HG02938 (cell line): ENCODE results near the gene NPIPA1.
"Not testable (repeated sequence)": the region's sequence is repeated elsewhere in the genome, so short reads cannot be mapped to it uniquely, and the experiment has no call there.

Experiments used
- ATAC-seq: cut with Tn5 transposase; IDR thresholded peaks from one replicate; pipeline ENCODE4 v1.9.1; 2021; ENCODE audit warnings: mild to moderate bottlenecking, moderate library complexity; ENCODE audit not compliant: unreplicated experiment

NPIPA1 gene

DNA sequence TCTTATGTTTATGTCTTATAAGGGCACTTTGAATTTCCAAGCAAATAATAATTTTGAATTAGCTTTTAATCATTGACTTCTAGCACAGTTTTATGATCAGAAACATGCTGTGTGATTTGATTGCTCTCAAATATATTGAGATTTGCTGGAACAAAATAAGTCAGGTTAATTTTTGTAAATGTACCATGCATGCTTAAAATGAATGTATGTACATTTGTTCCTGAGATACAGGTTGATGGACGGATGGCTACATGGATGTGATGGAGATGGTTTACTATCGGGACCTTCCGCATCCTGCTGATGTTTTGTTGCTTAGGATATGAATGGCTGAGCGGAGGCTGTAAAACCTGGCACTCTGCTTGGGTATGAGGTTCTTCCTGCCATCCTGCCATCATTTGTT lies at the start of gene NPIPA1:
Gene NPIPA1 (plus strand): TSS at position 301 of the 400 bp plus-strand sequence. CDS start 0 bp downstream, at position 301.
- not testable (repeated sequence) for ATAC-seq

DNA sequence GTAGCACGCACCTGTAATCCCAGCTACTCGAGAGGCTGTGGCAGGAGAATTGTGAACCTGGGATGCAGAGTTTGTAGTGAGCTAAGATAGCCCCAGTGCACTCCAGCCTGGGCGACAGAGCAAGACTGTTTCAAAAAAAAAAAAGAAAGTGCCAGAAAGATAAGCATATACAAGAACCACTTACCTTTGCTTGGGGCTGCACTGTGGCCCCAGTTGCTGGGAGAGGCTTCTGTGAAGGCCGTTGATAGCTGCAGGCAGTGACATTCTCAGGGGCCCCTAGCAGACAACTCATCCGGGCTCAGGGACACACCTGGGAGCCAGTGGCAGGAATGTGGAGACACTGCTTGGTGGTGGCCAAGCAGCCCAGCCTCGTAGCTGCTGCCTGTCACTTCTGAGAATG lies 45.1 kb upstream of the NPIPA1 start:
- ATAC-seq = not testable (repeated sequence)

DNA sequence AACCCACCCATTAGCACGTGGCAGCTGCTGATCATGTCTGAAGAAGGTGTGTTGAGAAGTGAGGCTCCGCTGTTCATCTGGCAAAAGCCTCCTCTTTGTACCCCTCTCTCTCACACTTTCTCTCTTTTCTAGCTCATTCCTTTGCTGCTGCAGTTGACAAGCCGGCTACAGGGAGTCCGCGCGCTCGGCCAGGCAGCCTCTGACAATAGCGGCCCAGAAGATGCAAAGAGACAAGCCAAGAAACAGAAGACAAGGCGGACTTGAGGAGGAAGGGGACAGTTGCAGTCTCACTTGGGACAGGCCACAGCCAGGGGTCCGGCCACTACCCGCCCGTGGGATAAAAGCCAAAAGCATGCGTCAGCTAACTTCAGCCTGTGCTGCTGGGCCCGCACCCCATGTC lies 41.9 kb upstream of the NPIPA1 start:
- not testable (repeated sequence) for ATAC-seq

GRCh38 chr16:14896023-14896422 lies 41.2 kb upstream of the NPIPA1 start:
- ATAC-seq = not testable (repeated sequence)

DNA sequence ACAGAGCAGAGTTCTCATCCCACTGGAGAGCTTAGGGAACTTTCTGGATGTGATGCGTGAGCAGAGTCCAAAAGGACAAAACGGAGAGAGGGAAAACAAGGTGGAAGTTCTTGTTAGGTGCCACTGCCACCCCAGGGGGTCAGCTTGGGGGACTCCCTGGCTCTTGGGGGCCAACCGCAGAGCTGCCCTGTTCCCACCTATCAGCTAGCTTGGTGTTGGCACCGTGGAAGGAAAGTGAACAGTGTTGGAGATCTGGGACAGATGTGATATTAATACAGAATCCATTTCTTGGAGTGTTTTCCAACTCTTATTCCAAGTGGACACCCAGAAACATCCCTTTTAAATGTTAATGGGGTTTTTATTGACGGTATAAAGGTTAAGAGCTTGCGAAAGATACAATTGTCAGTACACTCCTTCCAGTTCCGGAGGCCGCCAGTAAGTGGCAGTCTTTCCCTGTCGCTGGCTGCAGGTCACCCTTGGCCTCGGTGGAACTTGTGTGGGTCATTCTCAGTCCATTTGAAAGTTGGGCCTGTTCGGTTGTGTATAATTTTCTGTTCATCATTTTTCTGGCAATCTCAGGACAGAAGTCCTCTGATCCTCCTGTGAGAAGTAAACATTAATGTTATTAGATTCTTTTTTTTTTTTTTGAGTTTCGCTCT lies 40.1 kb upstream of the NPIPA1 start:
- ATAC-seq = not testable (repeated sequence)

DNA sequence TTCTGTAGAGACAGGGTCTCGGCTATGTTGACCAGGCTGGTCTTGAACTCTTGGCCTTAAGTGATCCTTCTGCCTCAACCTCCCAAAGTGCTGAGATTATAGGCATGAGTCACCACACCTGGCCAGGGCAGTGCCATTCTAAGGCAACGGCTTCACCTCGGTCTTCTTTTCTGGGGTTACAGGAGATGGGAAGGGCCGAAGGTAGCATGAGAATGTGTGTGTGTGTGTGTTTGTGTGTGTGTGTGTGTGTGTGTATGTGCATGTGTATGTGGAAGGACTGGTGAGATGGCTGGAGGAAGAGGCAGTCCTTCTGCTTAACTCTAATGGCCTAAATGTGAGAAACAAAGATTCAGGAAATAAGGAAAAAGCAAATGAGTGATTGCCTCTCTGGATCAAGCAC lies 39.1 kb upstream of the NPIPA1 start:
- ATAC-seq = not testable (repeated sequence)

GRCh38 chr16:14903191-14903957 lies 33.9 kb upstream of the NPIPA1 start:
- not testable (repeated sequence) for ATAC-seq

- not testable (repeated sequence) for ATAC-seq
These were observed 27.5 kb upstream of the NPIPA1 start for GRCh38 chr16:14909744-14910143.

DNA sequence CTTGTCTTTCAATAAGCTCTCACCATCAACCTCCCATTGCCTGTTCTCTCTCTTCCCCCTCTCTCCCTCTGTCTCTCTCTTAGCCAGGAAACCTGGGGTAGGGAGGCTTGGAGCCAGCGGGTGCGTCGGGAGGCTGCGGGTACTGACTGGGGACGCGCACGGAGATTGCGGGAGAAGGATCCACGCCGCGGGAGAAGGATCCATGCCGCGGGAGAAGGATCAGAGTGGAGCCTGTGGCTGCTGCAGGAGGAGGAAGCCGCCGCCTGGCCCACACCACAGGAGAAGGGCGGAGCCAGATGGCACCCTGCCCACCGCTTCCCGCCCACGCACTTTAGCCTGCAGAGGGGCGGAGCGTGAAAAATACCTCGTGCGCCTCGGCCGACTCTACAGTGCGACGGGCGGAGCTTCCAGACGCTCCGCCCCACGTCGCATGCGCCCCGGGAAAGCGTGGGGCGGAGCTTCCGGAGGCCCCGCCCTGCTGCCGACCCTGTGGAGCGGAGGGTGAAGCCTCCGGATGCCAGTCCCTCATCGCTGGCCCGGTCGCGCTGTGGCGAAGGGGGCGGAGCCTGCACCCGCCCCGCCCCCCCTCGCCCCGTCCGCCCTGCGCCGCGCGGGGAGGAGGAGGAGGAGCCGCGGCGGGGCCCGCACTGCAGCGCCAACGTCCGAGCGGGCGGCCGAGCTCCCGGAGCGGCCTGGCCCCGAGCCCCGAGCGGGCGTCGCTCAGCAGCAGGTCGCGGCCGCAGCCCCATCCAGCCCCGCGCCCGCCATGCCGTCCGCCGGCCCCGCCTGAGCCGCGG lies 26.2 kb upstream of the NPIPA1 start:
- not testable (repeated sequence) for ATAC-seq

- not testable (repeated sequence) for ATAC-seq
These were observed 25.3 kb upstream of the NPIPA1 start for GRCh38 chr16:14911954-14912353.

DNA sequence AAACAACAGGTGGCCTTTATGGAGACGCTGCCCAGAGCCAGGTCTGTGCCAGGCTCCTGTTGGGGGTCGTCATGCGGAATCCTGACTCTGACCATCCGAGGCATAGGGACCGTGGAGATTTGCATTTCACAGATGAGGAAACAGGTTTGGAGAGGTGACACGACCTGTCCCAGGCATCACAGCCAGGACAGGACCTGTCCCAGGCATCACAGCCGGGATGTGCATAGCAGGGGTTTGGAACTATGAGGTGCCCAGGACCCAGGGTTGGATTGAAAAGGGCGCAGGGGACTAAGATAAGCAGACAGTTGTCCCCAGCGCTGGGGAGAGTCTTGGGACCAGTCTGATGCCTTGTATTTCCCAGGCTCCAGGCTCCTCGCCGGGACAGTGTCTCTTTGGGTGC lies 24.7 kb upstream of the NPIPA1 start:
- not testable (repeated sequence) for ATAC-seq

- ATAC-seq = not testable (repeated sequence)
These were observed 18.7 kb upstream of the NPIPA1 start for GRCh38 chr16:14918504-14918903.

- ATAC-seq = not testable (repeated sequence)
These were observed 17.2 kb upstream of the NPIPA1 start for GRCh38 chr16:14919837-14920600.

GRCh38 chr16:14922285-14922684 lies 15.0 kb upstream of the NPIPA1 start:
- ATAC-seq = not testable (repeated sequence)

- not testable (repeated sequence) for ATAC-seq
These were observed 14.3 kb upstream of the NPIPA1 start for GRCh38 chr16:14922968-14923367.

DNA sequence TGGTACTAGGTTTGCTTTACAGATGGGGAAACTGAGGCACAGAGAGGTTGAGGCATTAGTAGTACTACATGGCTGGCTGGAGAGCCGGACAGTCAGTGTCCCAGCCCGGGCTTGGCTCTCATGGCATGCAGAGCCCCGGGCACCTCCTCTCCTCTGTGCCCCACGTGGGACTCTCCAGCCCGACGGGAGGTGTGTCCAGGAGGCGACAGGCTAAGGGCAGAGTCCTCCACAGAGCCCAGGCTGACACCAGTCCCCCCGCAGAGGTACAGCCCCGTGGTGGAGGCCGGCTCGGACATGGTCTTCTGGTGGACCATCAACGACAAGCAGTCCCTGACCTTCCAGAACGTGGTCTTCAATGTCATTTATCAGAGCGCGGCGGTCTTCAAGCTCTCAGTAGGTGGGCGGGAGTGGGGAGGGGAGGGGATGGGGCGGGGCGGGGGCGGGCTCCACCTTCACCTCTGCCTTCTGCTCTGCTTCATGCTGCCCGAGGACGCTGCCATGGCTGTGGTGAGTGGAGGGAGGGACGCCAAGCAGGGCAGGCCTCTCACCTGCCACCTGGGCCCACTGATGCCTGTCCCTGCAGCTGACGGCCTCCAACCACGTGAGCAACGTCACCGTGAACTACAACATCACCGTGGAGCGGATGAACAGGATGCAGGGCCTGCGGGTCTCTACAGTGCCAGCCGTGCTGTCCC lies 13.7 kb upstream of the NPIPA1 start:
- ATAC-seq = not testable (repeated sequence)

DNA sequence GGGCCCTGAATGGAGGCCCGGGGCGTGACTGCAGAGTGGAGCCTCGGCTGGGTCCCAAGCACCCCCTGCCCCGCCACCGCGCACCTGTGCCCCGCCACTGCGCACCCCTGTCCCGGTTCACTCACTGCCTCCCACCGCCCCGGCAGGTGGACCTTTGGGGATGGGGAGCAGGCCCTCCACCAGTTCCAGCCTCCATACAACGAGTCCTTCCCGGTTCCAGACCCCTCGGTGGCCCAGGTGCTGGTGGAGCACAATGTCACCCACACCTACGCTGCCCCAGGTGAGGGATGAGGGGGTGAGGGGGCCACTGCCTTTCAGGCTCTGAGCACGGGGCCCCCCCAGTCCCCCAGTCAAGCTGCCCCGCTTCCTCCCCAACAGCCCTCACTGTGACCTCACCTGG lies 12.9 kb upstream of the NPIPA1 start:
- ATAC-seq = not testable (repeated sequence)

GRCh38 chr16:14924982-14925381 lies 12.3 kb upstream of the NPIPA1 start:
- not testable (repeated sequence) for ATAC-seq

DNA sequence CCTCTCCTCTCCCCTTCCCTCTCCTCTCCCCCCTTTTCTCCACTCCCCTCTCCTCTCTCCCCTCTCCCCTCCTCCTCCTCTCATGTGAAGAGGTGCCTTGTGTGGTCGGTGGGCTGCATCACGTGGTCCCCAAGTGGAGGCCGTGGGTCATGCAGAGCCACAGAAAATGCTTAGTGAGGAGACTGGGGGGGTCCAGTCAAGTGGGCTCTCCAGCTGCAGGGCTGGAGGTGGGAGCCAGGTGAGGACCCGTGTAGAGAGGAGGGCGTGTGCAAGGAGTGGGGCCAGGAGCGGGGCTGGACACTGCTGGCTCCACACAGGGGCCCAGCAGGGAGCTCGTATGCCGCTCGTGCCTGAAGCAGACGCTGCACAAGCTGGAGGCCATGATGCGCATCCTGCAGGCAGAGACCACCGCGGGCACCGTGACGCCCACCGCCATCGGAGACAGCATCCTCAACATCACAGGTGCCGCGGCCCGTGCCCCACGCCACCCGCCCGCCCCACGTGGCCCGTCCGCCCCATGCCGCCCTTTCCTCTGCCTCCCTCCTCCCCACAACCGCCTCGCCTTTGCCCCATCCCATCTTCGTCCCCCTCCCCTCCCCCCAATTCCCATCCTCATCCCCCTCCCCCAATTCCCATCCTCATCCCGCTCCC lies 9.1 kb upstream of the NPIPA1 start:
- ATAC-seq = not testable (repeated sequence)
